GM21381 (cell line): Measurements from ENCODE around the gene DNAJA3.
A peak's percentile ranks its signal among the peaks of the same experiment; 100 is the strongest.

ENCODE experiments used
- ATAC-seq: cut with Tn5 transposase; IDR thresholded peaks from one replicate; pipeline ENCODE4 v1.9.1; 2021; ENCODE audit warnings: mild to moderate bottlenecking, moderate library complexity; ENCODE audit not compliant: unreplicated experiment

The DNAJA3 gene

DNA sequence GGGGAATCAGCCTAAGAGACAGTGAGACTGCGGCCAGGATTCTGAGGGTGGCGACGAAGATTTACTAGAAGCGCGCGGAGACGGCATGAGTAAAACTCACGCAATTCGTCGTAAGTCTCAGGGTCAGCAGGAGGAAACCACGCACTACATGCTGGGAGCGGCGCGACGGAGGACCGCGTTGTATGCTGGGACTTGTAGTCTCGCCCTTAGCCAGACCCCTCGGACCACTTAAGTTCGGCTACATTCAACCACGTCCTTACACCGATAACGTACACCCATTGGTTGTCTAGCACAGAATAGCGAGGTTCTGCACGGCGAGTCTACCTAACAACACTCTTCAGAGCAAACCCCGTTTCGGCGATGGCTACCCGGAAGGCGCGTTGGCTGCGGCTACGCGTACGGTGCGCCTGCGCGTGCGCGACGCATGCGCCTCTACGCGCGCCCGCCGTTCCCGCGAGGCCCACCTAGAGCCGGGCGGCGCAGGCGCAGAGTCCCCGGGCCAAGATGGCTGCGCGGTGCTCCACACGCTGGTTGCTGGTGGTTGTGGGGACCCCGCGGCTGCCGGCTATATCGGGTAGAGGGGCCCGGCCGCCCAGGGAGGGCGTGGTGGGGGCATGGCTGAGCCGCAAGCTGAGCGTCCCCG, at the start of gene DNAJA3:
Gene DNAJA3, plus strand, starts transcription at position 491 of the 643 bp plus-strand sequence. Its CDS starts 14 bp downstream, at position 505.
- peak; percentile 90 for ATAC-seq

GRCh38 chr16:4376126-4376892, 49.4 kb upstream of the DNAJA3 start:
- no peak for ATAC-seq

GRCh38 chr16:4376893-4377572, 48.6 kb upstream of the DNAJA3 start:
- ATAC-seq, result no peak

DNA sequence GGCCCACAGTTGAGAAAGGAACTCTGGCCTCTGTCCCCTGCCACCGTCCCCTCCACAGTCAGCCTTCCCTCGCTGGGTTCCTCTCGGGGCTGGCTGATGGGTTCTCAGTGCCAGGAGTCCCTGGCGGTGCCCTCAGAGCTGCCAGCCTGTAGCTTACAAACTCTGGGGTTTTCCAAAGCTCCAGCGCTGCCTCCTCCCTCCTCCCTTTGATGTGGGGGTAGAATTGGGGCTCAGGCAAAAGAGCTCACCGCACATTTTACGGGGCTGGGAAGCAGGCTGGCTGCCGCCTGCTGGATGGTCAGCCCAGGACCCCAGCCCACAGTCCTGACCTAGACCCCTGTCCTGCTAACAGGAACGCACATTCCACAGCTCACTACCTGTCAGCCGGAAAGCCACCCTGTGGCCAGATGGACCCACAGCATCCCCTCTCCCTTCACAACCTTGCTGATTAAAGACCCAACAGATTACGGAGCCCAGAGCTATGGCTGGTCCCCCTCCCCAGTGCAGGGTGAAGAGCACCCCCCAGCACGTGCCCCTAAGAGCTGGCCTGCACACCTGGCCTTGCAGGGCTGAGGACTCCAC, 48.0 kb upstream of the DNAJA3 start:
- no peak for ATAC-seq

- ATAC-seq, result no peak
Measured at GRCh38 chr16:4378161-4378666, 47.5 kb upstream of the DNAJA3 start.

DNA sequence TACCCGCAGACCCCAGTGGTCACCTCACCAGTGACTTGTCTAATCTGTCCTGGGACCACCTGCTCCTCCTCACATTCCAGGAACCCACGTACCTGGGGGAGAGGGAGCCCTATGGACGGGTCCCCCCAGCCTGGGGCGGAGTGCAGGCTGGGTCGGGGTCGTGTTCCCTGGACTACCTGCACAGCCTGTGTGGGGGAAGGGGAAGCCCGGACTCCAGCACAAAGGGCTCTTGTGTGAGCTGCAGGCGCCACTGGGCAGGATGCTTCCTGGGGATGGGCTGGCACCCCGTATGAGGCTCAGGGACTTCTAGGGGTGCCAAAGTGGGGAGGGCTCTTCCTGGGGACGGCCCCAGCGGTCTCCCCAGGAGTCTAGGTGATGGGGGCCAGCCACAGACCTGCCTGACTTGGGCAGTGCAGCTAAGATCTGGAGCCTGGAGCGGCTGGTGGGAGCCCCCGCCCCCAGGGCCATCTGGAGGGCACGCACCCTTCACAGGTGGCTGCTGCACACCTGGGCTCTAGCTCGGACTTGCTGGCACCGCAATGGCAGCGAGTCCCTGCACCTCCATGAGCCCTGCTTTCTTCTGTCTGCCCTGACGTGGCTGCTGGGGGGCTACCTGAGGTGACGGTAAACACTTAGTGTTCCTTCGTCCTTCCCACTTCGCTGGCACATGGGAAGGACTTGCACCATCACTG, 46.5 kb upstream of the DNAJA3 start:
- ATAC-seq, result no peak

- no peak for ATAC-seq
Measured at GRCh38 chr16:4380119-4381063, 45.3 kb upstream of the DNAJA3 start.

DNA sequence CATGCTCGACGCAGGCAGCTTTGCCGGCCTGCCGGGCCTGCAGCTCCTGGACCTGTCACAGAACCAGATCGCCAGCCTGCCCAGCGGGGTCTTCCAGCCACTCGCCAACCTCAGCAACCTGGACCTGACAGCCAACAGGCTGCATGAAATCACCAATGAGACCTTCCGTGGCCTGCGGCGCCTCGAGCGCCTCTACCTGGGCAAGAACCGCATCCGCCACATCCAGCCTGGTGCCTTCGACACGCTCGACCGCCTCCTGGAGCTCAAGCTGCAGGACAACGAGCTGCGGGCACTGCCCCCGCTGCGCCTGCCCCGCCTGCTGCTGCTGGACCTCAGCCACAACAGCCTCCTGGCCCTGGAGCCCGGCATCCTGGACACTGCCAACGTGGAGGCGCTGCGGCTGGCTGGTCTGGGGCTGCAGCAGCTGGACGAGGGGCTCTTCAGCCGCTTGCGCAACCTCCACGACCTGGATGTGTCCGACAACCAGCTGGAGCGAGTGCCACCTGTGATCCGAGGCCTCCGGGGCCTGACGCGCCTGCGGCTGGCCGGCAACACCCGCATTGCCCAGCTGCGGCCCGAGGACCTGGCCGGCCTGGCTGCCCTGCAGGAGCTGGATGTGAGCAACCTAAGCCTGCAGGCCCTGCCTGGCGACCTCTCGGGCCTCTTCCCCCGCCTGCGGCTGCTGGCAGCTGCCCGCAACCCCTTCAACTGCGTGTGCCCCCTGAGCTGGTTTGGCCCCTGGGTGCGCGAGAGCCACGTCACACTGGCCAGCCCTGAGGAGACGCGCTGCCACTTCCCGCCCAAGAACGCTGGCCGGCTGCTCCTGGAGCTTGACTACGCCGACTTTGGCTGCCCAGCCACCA, 44.4 kb upstream of the DNAJA3 start:
- ATAC-seq, result no peak

DNA sequence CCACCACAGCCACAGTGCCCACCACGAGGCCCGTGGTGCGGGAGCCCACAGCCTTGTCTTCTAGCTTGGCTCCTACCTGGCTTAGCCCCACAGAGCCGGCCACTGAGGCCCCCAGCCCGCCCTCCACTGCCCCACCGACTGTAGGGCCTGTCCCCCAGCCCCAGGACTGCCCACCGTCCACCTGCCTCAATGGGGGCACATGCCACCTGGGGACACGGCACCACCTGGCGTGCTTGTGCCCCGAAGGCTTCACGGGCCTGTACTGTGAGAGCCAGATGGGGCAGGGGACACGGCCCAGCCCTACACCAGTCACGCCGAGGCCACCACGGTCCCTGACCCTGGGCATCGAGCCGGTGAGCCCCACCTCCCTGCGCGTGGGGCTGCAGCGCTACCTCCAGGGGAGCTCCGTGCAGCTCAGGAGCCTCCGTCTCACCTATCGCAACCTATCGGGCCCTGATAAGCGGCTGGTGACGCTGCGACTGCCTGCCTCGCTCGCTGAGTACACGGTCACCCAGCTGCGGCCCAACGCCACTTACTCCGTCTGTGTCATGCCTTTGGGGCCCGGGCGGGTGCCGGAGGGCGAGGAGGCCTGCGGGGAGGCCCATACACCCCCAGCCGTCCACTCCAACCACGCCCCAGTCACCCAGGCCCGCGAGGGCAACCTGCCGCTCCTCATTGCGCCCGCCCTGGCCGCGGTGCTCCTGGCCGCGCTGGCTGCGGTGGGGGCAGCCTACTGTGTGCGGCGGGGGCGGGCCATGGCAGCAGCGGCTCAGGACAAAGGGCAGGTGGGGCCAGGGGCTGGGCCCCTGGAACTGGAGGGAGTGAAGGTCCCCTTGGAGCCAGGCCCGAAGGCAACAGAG, 43.5 kb upstream of the DNAJA3 start:
- no peak for ATAC-seq

DNA sequence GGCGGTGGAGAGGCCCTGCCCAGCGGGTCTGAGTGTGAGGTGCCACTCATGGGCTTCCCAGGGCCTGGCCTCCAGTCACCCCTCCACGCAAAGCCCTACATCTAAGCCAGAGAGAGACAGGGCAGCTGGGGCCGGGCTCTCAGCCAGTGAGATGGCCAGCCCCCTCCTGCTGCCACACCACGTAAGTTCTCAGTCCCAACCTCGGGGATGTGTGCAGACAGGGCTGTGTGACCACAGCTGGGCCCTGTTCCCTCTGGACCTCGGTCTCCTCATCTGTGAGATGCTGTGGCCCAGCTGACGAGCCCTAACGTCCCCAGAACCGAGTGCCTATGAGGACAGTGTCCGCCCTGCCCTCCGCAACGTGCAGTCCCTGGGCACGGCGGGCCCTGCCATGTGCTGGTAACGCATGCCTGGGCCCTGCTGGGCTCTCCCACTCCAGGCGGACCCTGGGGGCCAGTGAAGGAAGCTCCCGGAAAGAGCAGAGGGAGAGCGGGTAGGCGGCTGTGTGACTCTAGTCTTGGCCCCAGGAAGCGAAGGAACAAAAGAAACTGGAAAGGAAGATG, 42.8 kb upstream of the DNAJA3 start:
- no peak for ATAC-seq

- ATAC-seq, result no peak
Measured at GRCh38 chr16:4383591-4384444, 41.9 kb upstream of the DNAJA3 start.

- no peak for ATAC-seq
Measured at GRCh38 chr16:4384509-4384942, 41.1 kb upstream of the DNAJA3 start.

DNA sequence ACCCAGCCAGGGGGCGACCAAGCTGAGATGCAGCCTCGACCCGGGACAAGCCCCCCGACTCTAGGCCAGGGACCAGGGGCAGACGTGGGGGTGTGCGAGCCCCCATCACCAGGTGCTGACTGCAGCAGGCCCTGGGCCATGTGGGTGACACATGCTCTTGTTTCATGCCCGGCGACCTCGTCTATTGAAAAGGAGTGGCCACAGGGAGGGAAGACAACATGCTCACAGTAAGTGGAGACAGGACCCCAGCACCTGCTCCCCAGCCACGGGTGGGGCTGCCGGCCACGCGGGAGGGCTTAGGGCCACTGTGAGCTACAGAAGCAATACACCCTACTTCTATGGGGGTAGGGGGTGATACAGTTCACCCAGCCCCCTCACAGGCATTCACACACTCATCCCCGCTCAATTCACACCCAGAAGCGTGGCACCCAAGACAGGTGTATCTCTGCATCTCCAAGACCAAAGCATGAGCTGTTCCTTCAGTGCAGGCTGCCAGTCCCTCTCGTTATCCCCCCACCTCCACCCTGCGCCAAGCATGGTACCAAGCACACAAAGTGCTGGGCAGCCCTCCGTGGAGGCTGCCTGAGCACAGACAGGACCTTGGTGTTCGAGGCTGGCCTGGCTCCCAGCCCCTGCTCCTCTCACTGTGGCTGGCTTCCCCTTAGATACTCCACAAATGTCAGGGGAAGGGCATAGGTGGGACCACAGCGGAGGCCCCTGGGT, 40.4 kb upstream of the DNAJA3 start:
- no peak for ATAC-seq

- no peak for ATAC-seq
Measured at GRCh38 chr16:4385789-4386450, 39.7 kb upstream of the DNAJA3 start.

- no peak for ATAC-seq
Measured at GRCh38 chr16:4386451-4386805, 39.2 kb upstream of the DNAJA3 start.
